Activated CD8-positive, alpha-beta memory T cell treated with anti-CD3 and anti-CD28 coated beads, Interleukin-2, amount 10 ng/mL, durations not matched to agents 7 days and 5 days (primary cell): ENCODE data around the gene SLC38A11. TPM values are rescaled to one million over a fixed set of nuclear protein-coding genes. Genes with fewer than 3 reads are reported as not detected.

Experiments
- ATAC-seq: fragments of 150-1000 bp; cut with Tn5 transposase; one replicate; pipeline ENCODE4 v1.10.0; 2021; ENCODE audit warnings: moderate library complexity
- CTCF ChIA-PET: fragments of 350-600 bp; sonication (Branson Sonifier 250); formaldehyde crosslinking; loops from one replicate; lab custom pipeline; 2021; ENCODE audit warnings: antibody characterized with exemption; lab: Charles Lee
- DNase-seq: peaks from one replicate; pipeline ENCODE4 v3.0.0-alpha.2; 2020
- H3K27ac Mint-ChIP-seq: one replicate; pipeline ENCODE4 v1.8.0; 2021; ENCODE audit warnings: mild to moderate bottlenecking, mixed read lengths
- H3K27me3 Mint-ChIP-seq: one replicate; pipeline ENCODE4 v1.8.0; 2021; ENCODE audit warnings: mixed read lengths
- H3K36me3 Mint-ChIP-seq: one replicate; pipeline ENCODE4 v1.8.0; 2021; ENCODE audit warnings: mild to moderate bottlenecking, mixed read lengths
- H3K4me1 Mint-ChIP-seq: one replicate; pipeline ENCODE4 v1.8.0; 2021; ENCODE audit warnings: mixed read lengths
- H3K4me3 Mint-ChIP-seq: one replicate; pipeline ENCODE4 v1.8.0; 2021; ENCODE audit warnings: mild to moderate bottlenecking, moderate library complexity, mixed read lengths
- H3K9me3 Mint-ChIP-seq: one replicate; pipeline ENCODE4 v1.8.0; 2022; ENCODE audit warnings: low read depth, mixed read lengths
- total RNA-seq, 2 experiments: library from RNA; stranded (reverse); gene quantifications; one replicate each; pipeline ENCODE4 v1.2.3, GENCODE V29; 2021

The SLC38A11 gene
- total RNA-seq, 2 experiments from 2014 or later: not detected

DNA sequence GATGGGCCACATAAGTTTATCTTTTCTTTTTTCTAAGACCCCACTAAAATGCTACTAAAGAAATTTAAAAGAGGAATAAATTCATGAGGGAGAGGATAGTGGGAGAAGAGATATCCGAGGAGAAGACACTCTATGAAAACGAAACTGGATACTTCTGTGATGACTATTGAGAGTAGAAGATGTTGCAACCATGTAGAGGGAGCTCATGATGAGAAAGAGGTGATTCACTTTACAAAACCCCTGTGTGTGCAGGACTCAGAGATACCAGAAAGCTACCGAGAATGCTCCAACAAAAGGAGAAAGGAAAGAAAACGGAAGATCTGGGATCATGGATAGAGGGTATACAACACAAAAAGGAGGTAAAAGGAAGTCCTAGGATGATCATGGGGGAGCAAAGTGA, 34.9 kb downstream of the SLC38A11 start:
- no peak for ATAC-seq
- CTCF ChIA-PET: no interaction called here
- peaks cover 2% of the 10 kb centered on the region for H3K4me1 Mint-ChIP-seq
- no peak overlapping the region for H3K4me3 Mint-ChIP-seq
- no peaks in the 10 kb centered on the region for H3K27me3 Mint-ChIP-seq
- H3K9me3 Mint-ChIP-seq: no peaks in the 10 kb centered on the region
- H3K27ac Mint-ChIP-seq: peak overlapping the region; percentile 17
- H3K36me3 Mint-ChIP-seq: no peaks in the 10 kb centered on the region
- no peak for DNase-seq

DNA sequence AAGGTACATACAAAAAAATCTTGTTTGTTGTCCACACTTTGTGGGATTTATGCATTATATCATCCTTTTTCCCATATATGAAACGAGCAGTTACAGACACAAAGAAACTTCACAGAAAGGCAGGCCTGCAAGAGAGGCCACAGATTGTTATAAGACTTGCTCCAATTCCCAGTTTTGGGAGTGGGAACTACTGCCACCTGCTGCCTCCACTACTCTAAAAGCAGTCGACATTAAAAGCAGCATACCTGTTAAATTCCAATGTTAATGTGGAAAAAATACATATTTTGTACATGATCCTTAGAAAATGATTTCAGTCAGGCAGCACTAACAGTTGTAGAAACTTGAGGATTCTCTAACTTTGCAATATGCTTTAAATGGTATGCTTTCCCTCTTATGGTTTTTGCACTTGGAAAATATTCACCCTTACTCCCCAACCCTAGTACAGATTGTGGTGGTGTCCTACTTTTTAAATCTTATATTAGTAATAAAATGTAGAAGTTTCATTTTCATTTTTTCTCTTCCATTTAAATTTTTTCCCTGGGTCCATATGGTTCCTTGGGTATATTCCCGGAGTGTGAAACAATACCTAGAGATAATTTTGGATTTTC, 37.9 kb downstream of the SLC38A11 start:
- no peaks in the 10 kb centered on the region for H3K36me3 Mint-ChIP-seq
- DNase-seq (no peak), ATAC-seq (no peak)
- peaks cover 9% of the 10 kb centered on the region for H3K27me3 Mint-ChIP-seq
- H3K4me3 Mint-ChIP-seq: no peak overlapping the region
- H3K27ac Mint-ChIP-seq: no peak overlapping the region
- CTCF ChIA-PET: no interaction called here
- peaks cover 2% of the 10 kb centered on the region for H3K4me1 Mint-ChIP-seq
- H3K9me3 Mint-ChIP-seq: no peaks in the 10 kb centered on the region

DNA sequence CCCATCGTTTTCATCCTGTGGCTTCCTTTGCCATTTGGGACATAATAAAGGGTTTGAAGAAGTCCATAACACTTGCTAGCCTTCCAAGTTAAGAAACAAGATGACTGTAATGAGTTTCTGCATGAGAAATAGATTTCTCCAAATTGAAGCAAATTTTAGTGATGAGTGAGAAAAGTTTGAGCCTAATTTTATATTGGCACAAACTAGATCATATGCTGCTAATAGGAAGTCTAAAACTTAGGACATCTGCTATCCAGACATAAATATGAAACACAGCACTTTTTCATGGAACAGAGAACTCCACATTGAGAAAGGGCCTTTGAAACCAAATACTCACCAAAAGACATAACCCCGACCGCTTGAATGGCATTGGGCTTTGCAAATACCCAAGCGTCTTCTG, 39.8 kb downstream of the SLC38A11 start:
- DNase-seq (no peak), ATAC-seq (no peak)
- CTCF ChIA-PET: no interaction called here
- H3K27ac Mint-ChIP-seq: no peak overlapping the region
- H3K36me3 Mint-ChIP-seq: no peaks in the 10 kb centered on the region
- peaks cover 2% of the 10 kb centered on the region for H3K4me1 Mint-ChIP-seq
- no peaks in the 10 kb centered on the region for H3K9me3 Mint-ChIP-seq
- peaks cover 9% of the 10 kb centered on the region for H3K27me3 Mint-ChIP-seq
- no peak overlapping the region for H3K4me3 Mint-ChIP-seq

DNA sequence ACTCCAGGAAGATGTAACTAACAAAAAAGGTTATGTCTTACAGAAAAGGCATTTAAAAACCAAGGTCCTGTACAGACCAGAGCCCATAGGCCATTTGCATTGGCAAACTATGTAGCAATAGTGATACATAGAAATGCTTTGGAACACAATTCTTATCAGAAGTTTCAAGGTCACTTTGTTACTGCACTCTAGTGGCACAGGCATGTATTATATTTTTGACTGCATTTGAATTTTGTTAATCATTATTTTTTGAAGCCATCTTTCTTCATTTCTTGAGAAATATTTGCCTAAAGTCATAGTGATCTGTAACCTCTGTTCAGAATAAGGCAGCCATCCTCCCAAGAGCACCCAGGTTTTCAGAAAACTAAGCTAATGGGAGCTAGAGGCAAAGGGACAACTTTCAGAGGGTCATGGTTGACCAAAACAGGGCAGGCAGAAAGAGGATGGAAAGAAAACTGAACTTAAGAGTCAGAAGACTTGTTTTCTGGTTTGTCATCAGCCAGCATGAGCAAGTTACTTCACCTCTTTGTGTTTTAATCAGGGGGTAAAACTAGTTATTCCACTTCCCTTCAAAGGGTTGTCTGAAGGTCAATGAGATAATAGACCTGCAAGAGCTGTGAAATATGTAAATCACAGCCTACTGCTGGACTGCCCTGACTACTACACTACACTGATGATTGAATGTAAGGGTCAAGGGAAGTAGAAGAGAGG, 41.5 kb downstream of the SLC38A11 start:
- H3K27ac Mint-ChIP-seq: no peak overlapping the region
- DNase-seq: no peak
- peaks cover 14% of the 10 kb centered on the region for H3K4me1 Mint-ChIP-seq
- H3K27me3 Mint-ChIP-seq: peaks cover 9% of the 10 kb centered on the region
- no peaks in the 10 kb centered on the region for H3K36me3 Mint-ChIP-seq
- no peak overlapping the region for H3K4me3 Mint-ChIP-seq
- ATAC-seq: no peak
- no peaks in the 10 kb centered on the region for H3K9me3 Mint-ChIP-seq
- CTCF ChIA-PET: interaction anchor here (0.9 kb wide), 1 partner anchor 72 kb away, joined by 3 read pairs; the partner anchor contains the start of gene COBLL1

DNA sequence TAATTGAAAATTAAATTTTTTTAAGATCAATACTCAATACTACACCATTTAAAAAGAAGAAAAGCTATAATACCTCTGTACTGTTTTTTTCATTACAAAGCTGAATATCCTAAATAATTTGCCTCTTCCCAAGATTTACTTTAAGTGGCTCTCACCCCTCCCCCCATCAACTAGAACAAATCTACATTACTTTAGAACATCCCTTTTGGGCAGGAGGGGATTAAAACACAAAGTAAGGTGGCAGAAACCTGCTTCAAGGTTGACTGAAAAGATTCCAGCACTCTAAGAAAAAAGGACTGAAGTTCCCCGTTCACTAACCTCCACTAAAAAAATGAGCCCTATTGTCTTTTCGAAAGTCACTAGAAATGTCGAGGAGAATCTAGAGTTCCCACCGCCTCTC, 42.3 kb downstream of the SLC38A11 start:
- H3K36me3 Mint-ChIP-seq: no peaks in the 10 kb centered on the region
- peaks cover 14% of the 10 kb centered on the region for H3K4me1 Mint-ChIP-seq
- peaks cover 9% of the 10 kb centered on the region for H3K27me3 Mint-ChIP-seq
- H3K4me3 Mint-ChIP-seq: no peak overlapping the region
- no peaks in the 10 kb centered on the region for H3K9me3 Mint-ChIP-seq
- no peak for ATAC-seq
- no peak overlapping the region for H3K27ac Mint-ChIP-seq
- CTCF ChIA-PET: interaction anchor here (0.9 kb wide), 1 partner anchor 71 kb away, joined by 3 read pairs; the partner anchor contains the start of gene COBLL1
- no peak for DNase-seq

DNA sequence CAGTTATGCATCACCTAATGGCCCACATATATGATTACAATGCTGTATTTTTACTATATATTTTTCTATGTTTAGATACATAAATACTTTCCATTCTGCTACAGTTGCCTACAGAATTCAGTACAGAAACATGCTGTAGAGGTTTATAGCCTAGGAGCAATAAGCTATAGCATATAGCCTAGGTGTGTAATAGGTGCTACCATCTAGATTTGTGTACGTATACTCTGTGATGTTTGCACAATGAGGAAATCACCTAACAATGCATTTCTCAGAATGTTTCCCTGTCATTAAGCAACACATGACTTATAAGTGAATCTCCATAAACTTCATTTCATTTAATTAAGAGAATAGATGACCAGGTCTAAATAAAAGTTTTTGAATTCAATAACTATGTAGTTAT, 43.5 kb downstream of the SLC38A11 start:
- H3K27me3 Mint-ChIP-seq: peaks cover 9% of the 10 kb centered on the region
- no peak overlapping the region for H3K4me3 Mint-ChIP-seq
- no peak for ATAC-seq
- CTCF ChIA-PET: no interaction called here
- H3K36me3 Mint-ChIP-seq: no peaks in the 10 kb centered on the region
- H3K9me3 Mint-ChIP-seq: no peaks in the 10 kb centered on the region
- DNase-seq: no peak
- H3K27ac Mint-ChIP-seq: no peak overlapping the region
- H3K4me1 Mint-ChIP-seq: peaks cover 14% of the 10 kb centered on the region

DNA sequence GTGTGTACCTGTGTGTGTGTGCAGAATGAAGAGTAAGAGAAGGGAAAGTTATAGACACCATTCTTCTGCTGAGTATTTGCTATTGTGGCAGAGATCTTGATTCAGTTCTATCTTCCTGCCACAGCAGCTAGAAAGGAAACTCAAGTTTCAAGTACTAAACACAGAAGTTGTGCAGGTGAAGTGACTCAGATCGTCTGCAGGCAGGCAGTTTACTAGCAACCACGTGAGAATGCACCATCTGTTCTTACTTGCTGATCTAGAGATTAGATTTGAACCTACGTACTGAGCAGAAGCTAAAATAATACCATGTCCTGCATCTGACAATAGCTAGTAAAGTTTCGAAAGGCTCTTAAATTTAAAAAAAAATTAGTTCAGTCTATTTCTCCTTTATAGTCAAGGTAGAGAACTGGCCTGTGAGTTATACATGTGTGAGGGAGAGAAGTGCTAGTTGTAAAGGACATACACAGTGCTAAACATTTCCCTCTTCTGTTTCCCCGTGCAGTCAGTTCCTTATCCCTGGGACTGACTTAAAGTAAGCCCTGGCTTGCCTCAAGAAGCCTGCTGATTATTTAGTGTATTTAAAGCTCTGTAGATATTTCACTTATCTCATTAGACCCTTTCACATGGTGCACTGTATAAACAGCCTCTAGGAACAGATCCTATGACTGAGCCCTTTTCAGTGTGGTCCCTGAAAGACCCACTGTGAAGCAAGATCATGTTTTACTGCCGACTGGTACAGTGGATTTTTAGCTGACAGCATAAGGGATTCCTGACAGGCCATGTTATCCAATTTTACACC, 45.0 kb downstream of the SLC38A11 start:
- CTCF ChIA-PET: no interaction called here
- Mint-ChIP-seq H3K9me3 (no peaks in the 10 kb centered on the region), H3K27me3 (peaks cover 9% of the 10 kb centered on the region), H3K4me3 (no peak overlapping the region), H3K4me1 (peaks cover 14% of the 10 kb centered on the region), H3K27ac (peak overlapping the region; percentile 34), H3K36me3 (no peaks in the 10 kb centered on the region)
- peak; percentile 83 for ATAC-seq
- peak; percentile 55 for DNase-seq

DNA sequence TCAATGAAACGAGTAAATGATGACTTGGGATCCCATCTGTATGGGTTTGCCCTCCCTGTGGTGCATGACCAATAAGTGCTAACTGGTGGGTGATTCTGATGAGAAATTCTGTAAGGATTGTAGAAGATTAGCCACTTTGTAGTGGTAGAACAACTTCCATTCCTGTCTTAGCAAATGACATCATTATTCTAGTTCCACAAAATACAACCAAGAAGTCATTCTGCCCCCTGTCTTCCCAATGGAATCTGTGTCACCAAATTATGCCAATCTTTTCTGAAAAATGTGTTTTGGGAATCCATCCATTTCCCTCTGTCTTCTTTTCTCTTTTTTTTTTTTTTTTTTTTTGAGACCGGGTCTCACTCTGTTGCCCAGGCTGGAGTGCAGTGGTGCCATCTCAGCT, 48.4 kb downstream of the SLC38A11 start:
- Mint-ChIP-seq H3K27me3 (peaks cover 3% of the 10 kb centered on the region), H3K4me1 (peaks cover 14% of the 10 kb centered on the region), H3K4me3 (no peak overlapping the region), H3K36me3 (no peaks in the 10 kb centered on the region), H3K27ac (no peak overlapping the region), H3K9me3 (no peaks in the 10 kb centered on the region)
- CTCF ChIA-PET: no interaction called here
- DNase-seq: no peak
- no peak for ATAC-seq

DNA sequence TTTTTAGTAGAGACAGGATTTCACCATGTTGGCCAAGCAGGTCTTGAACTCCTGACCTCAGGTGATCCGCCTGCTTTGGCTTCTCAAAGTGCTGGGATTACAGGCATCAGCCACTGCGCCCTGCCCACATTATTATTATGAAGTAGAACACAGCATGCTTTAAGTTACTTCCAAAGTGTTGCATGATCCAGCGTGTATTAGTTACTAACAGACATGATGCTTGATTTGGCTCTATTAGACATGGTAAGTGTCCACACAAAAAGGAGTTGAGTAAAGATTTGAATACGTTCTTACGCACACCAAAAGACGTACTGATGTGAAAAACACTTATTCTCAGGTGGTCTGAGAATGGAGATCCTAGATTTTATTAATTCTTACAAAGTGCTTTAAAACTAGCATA, 50.0 kb downstream of the SLC38A11 start:
- Mint-ChIP-seq H3K27me3 (peaks cover 7% of the 10 kb centered on the region), H3K27ac (no peak overlapping the region), H3K9me3 (no peaks in the 10 kb centered on the region), H3K4me3 (no peak overlapping the region), H3K4me1 (peaks cover 10% of the 10 kb centered on the region), H3K36me3 (no peaks in the 10 kb centered on the region)
- no peak for ATAC-seq
- CTCF ChIA-PET: no interaction called here
- DNase-seq: no peak

DNA sequence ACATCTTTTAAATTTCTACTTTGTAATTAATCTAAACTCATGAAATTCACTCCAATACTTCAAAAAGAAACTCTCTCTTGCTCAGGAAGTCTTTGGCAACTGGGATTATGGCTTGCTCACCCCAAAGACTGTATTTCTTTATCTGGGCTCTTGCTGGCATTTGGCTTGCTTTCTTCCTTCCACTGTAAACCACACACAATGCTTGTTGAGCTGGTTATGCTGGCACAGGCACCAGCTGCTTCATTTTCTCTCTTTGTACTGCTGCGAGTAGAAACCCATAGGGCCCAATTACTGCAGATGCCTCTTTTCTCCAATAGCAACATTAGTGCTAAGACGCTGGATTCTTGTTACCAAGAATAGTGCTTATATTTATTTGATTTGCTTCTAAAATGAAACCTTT, 51.4 kb downstream of the SLC38A11 start:
- Mint-ChIP-seq H3K4me1 (no peaks in the 10 kb centered on the region), H3K36me3 (peaks cover 2% of the 10 kb centered on the region), H3K27me3 (peaks cover 7% of the 10 kb centered on the region), H3K4me3 (no peak overlapping the region), H3K27ac (no peak overlapping the region), H3K9me3 (peaks cover 4% of the 10 kb centered on the region)
- no peak for DNase-seq
- no peak for ATAC-seq
- CTCF ChIA-PET: no interaction called here

DNA sequence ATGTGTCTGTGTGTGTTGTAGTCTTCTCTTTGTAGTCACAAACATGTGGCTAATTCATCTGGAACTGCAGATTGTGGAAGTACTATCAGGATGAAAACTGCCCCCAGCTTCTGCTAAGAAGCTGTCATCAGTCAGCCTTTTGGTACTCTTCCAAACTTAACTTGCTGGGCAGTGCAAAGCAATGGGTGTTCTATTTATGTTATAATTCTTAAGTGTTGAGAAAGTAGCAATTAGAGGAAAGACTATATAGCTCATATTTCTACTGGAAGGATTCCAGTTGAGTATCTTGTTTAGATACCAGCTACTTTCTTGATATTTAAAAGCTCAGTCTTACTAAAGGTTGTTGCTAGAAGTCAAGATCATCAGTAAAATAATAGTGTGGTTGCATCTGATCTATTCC, 52.1 kb downstream of the SLC38A11 start:
- no peaks in the 10 kb centered on the region for H3K4me1 Mint-ChIP-seq
- H3K27me3 Mint-ChIP-seq: peaks cover 7% of the 10 kb centered on the region
- H3K4me3 Mint-ChIP-seq: no peak overlapping the region
- H3K36me3 Mint-ChIP-seq: peaks cover 2% of the 10 kb centered on the region
- CTCF ChIA-PET: no interaction called here
- peaks cover 4% of the 10 kb centered on the region for H3K9me3 Mint-ChIP-seq
- no peak for DNase-seq
- H3K27ac Mint-ChIP-seq: no peak overlapping the region
- no peak for ATAC-seq

DNA sequence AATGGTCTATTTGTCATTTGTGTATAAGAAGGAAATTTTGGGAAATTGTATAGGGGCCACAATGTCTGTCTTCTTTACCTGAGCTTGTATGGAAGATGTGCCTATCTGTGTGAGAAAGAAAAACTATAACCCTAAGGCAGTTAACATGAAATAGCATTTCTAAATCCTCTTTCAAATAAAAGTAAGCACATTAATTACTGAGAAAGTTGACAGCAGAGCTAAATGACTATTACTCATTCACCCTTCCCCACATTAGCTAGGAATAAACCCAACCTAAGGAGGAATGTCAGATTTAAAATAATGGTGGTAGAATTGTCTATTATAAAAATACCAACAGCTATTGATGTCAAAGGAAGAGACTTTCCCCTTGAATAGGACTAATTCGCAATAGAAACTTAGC, 56.2 kb downstream of the SLC38A11 start:
- peaks cover 11% of the 10 kb centered on the region for H3K4me1 Mint-ChIP-seq
- peaks cover 8% of the 10 kb centered on the region for H3K9me3 Mint-ChIP-seq
- H3K27me3 Mint-ChIP-seq: peaks cover 7% of the 10 kb centered on the region
- ATAC-seq (no peak), DNase-seq (no peak)
- peaks cover 2% of the 10 kb centered on the region for H3K36me3 Mint-ChIP-seq
- no peak overlapping the region for H3K27ac Mint-ChIP-seq
- CTCF ChIA-PET: no interaction called here
- no peak overlapping the region for H3K4me3 Mint-ChIP-seq

DNA sequence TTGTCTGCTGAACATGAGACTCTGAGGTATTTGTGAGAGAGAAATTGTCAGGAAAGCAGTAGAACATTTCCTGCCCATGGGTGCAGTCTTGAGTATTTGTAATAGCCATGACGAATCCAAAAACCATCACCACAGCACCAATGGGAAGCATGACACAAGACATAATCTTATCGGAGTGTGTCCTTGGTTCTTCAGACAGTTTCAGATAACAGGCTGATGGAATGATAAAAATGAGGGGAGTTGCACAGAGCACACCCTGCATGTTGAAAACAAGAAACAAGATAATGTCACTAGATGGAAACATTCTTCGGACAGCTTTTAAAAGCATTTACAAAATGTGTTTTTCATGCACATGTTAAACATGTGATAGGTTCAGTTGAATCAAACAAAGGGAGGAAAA, 56.9 kb downstream of the SLC38A11 start:
- ATAC-seq (no peak), DNase-seq (no peak)
- Mint-ChIP-seq H3K27me3 (peaks cover 5% of the 10 kb centered on the region), H3K27ac (no peak overlapping the region), H3K9me3 (peaks cover 8% of the 10 kb centered on the region), H3K4me3 (no peak overlapping the region), H3K36me3 (peaks cover 2% of the 10 kb centered on the region), H3K4me1 (peaks cover 11% of the 10 kb centered on the region)
- CTCF ChIA-PET: no interaction called here
